ENCODE data around the gene STN1. TPM values are rescaled to one million over a fixed set of nuclear protein-coding genes. Genes with fewer than 3 reads are reported as not detected.

The STN1 gene
- total RNA-seq, 1 experiment from 2014 or later = 28.9 TPM

GRCh38 chr10:103896225-103896624 lies 21.8 kb downstream of the STN1 start:
- ATAC-seq = peak; percentile 66

GRCh38 chr10:103895411-103896186 lies 22.4 kb downstream of the STN1 start:
- TF ChIP-seq TCF7L2 (IDR thresholded peaks at IDR 0.05; ENCODE audit: low read depth, low read length) = no peak
- TF ChIP-seq CTCF (IDR thresholded peaks at IDR 0.05) = no peak
- no peak for TF ChIP-seq REST (IDR thresholded peaks at IDR 0.05; ENCODE audit: insufficient read depth in 1 of 2, low read depth in 2 of 2, low read length in 1 of 2)
- no peak for TF ChIP-seq POLR2AphosphoS5 (IDR thresholded peaks at IDR 0.05; ENCODE audit: low read depth, low read length)
- no TSS peak for BruUV-seq (replicated peaks)
- in situ Hi-C loops (cut with HindIII; ENCODE audit: low pct_unique_long_range_greater_than_20kb, low sequenced_read_pairs) (no loop called here), intact Hi-C loops (cut with micrococcal nuclease; ENCODE audit: unreplicated experiment) (no loop called here)
- DNase-seq (ENCODE audit: low read depth, low spot score) = peak; percentile 61
- H3K9me3 ChIP-seq (ENCODE audit: control insufficient read depth, insufficient read depth, low read depth, low read length) = no peaks in the 10 kb centered on the region
- no peaks in the 10 kb centered on the region for H3K27me3 ChIP-seq (ENCODE audit: control insufficient read depth, insufficient read depth, low read length)
- ChIA-PET POLR2A (no interaction called here), CTCF (interaction anchor here (0.6 kb wide), 1 partner anchor 225 kb away, joined by 5 read pairs; no protein-coding TSS in a partner anchor)
- 0 out of 2 replicates have a peak, but pooled peaks cover 2% of the 10 kb centered on the region for H3K36me3 ChIP-seq (ENCODE audit: control insufficient read depth, insufficient read depth, low read length)
- peaks cover 26% of the 10 kb centered on the region for H3K4me1 ChIP-seq (ENCODE audit: control insufficient read depth, insufficient read depth, low read length)
- no peak overlapping the region for H3K4me3 ChIP-seq (ENCODE audit: low read depth in 2 of 2, low read length in 2 of 2)
- H3K27ac ChIP-seq (ENCODE audit: low read length) = peak overlapping the region; percentile 36
- ATAC-seq = peak; percentile 65

More at GRCh38 chr10:103896225-103896624, 21.8 kb downstream of the STN1 start:
- ChIA-PET POLR2A (no interaction called here), CTCF (no interaction called here)
- TF ChIP-seq CTCF (IDR thresholded peaks at IDR 0.05) (no peak), SIN3A (IDR thresholded peaks at IDR 0.05; ENCODE audit: borderline replicate concordance, insufficient read depth, low read depth, low read length) (no peak), TCF7L2 (IDR thresholded peaks at IDR 0.05; ENCODE audit: low read depth, low read length) (no peak), POLR2AphosphoS5 (IDR thresholded peaks at IDR 0.05; ENCODE audit: low read depth, low read length) (no peak), REST (IDR thresholded peaks at IDR 0.05; ENCODE audit: insufficient read depth in 1 of 2, low read depth in 2 of 2, low read length in 1 of 2) (no peak)
- Histone ChIP-seq H3K27ac (ENCODE audit: low read length) (peak overlapping the region; percentile 36), H3K4me3 (ENCODE audit: low read depth in 2 of 2, low read length in 2 of 2) (no peak overlapping the region), H3K4me1 (ENCODE audit: control insufficient read depth, insufficient read depth, low read length) (peaks cover 23% of the 10 kb centered on the region), H3K9me3 (ENCODE audit: control insufficient read depth, insufficient read depth, low read depth, low read length) (no peaks in the 10 kb centered on the region), H3K36me3 (ENCODE audit: control insufficient read depth, insufficient read depth, low read length) (0 out of 2 replicates have a peak, but pooled peaks cover 2% of the 10 kb centered on the region), H3K27me3 (ENCODE audit: control insufficient read depth, insufficient read depth, low read length) (no peaks in the 10 kb centered on the region)
- in situ Hi-C loops (cut with HindIII; ENCODE audit: low pct_unique_long_range_greater_than_20kb, low sequenced_read_pairs) (no loop called here), intact Hi-C loops (cut with micrococcal nuclease; ENCODE audit: unreplicated experiment) (no loop called here)
- BruUV-seq (replicated peaks) = no TSS peak
- DNase-seq (ENCODE audit: low read depth, low spot score) = peak; percentile 53
